HG03095 (cell line): ENCODE data around the gene ATP6V0B.

Experiments
- ATAC-seq: cut with Tn5 transposase; IDR thresholded peaks from one replicate; pipeline ENCODE4 v1.9.1; 2021; ENCODE audit warnings: moderate library complexity; ENCODE audit not compliant: unreplicated experiment

Gene ATP6V0B

DNA sequence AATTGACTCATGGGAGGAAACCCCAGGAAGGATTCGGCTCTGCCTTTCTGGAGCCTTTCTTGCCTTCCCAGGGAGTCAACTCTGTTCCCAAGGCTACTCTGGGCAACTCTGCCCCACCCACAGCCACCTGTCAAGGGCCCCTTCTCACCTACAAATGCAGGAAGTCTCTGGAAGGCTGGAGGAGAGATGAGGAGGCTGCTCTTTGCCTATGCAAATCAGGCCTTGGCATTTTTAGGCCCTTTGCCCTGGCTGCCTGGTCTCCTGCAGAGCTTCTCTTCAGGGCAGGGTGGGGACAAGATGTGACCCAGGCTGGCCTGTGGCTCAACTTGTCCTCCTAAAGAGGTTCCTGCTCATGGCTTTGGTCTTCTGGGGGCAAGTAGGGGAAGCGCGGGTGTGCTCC lies 51.1 kb downstream of the ATP6V0B start:
- ATAC-seq = no peak

DNA sequence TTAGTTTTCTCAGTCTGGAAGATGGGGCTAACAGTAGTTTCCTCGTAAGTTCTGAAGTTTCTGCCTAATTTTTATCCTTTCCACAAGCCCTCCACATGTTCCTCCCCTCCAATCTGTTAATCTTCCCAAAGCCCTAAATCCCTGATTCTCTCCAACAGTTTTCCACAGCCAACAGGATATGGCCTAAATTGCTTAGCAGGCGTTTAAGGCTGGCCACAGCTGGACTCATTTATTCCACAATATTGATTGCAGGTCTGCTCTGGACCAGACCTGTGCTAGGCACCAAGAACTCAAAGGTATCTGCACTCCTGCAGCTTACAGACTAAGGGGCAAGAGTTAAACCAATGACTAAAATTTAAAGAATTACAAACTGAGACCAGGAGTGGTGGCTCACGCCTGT lies 52.6 kb downstream of the ATP6V0B start:
- no peak for ATAC-seq
